Activated naive CD4-positive, alpha-beta T cell treated with anti-CD3 and anti-CD28 coated beads, Interleukin-2, amount 50 U/mL, for 24 hours (primary cell): Measurements from ENCODE around the gene ZNRF3.
A peak's percentile ranks its signal among the peaks of the same experiment; 100 is the strongest.
"Not testable (repeated sequence)": the region's sequence is repeated elsewhere in the genome, so short reads cannot be mapped to it uniquely, and the experiment has no call there.

Source experiments
- H3K27ac Mint-ChIP-seq: one replicate; pipeline ENCODE4 v1.8.0; 2021; ENCODE audit warnings: mild to moderate bottlenecking, mixed read lengths
- H3K27me3 Mint-ChIP-seq: one replicate; pipeline ENCODE4 v1.8.0; 2021; ENCODE audit warnings: mixed read lengths
- H3K36me3 Mint-ChIP-seq: one replicate; pipeline ENCODE4 v1.8.0; 2021; ENCODE audit warnings: mixed read lengths
- H3K4me1 Mint-ChIP-seq: one replicate; pipeline ENCODE4 v1.8.0; 2021; ENCODE audit warnings: mixed read lengths
- H3K4me3 Mint-ChIP-seq: one replicate; pipeline ENCODE4 v1.8.0; 2021; ENCODE audit warnings: mild to moderate bottlenecking, mixed read lengths
- H3K9me3 Mint-ChIP-seq: one replicate; pipeline ENCODE4 v1.8.0; 2021; ENCODE audit warnings: mixed read lengths

ZNRF3 gene

GRCh38 chr22:28894807-28895206, 11.4 kb downstream of the ZNRF3 start:
- no peak overlapping the region for H3K27ac Mint-ChIP-seq
- H3K9me3 Mint-ChIP-seq = no peaks in the 10 kb centered on the region
- no peak overlapping the region for H3K4me3 Mint-ChIP-seq
- H3K36me3 Mint-ChIP-seq = no peaks in the 10 kb centered on the region
- H3K4me1 Mint-ChIP-seq = peaks cover 22% of the 10 kb centered on the region
- no peaks in the 10 kb centered on the region for H3K27me3 Mint-ChIP-seq

GRCh38 chr22:28896611-28897010, 13.2 kb downstream of the ZNRF3 start:
- Mint-ChIP-seq H3K9me3 (no peaks in the 10 kb centered on the region), H3K4me3 (no peak overlapping the region), H3K36me3 (no peaks in the 10 kb centered on the region), H3K4me1 (peaks cover 26% of the 10 kb centered on the region), H3K27ac (no peak overlapping the region), H3K27me3 (no peaks in the 10 kb centered on the region)

GRCh38 chr22:28898233-28898629, 14.9 kb downstream of the ZNRF3 start:
- peaks cover 18% of the 10 kb centered on the region for H3K4me1 Mint-ChIP-seq

DNA sequence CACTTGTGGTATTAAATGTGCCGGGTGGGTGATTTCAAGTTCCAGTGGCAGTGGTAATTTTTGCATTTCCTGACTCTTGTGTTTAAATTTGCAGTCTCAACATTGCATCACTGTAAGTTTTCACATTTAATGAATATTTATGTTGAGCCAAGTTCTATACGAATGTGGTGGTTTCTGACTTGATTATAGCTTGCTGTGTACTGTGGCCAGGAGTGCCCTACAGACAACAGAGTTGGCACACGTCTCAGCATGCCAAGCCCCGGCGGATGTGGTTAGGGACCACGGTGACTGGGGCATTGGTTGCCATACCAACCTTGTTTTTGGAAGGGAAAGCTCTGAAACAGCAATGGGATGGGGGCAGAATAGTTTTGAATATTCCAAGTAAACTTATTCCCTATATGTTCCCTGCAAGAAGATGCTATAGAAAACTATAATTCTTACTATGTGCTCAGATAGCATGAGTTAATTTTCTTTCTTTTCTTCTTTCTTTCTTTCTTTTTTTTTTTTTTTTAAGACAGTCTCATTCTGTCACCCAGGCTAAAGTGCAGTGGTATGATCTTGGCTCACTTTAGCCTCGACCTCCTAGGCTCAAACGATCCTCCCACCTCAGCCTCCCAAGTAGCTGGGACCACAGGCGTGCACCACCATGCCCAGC, 16.0 kb downstream of the ZNRF3 start:
- H3K27ac Mint-ChIP-seq = no peak overlapping the region
- no peaks in the 10 kb centered on the region for H3K36me3 Mint-ChIP-seq
- H3K4me1 Mint-ChIP-seq = peaks cover 18% of the 10 kb centered on the region
- no peaks in the 10 kb centered on the region for H3K9me3 Mint-ChIP-seq
- peak overlapping the region; percentile 40 for H3K4me3 Mint-ChIP-seq
- no peaks in the 10 kb centered on the region for H3K27me3 Mint-ChIP-seq

More at GRCh38 chr22:28898233-28898629, 14.9 kb downstream of the ZNRF3 start:
- Mint-ChIP-seq H3K27me3 (no peaks in the 10 kb centered on the region), H3K27ac (no peak overlapping the region), H3K36me3 (no peaks in the 10 kb centered on the region), H3K4me3 (no peak overlapping the region), H3K9me3 (no peaks in the 10 kb centered on the region)

GRCh38 chr22:28900379-28900925, 17.1 kb downstream of the ZNRF3 start:
- Mint-ChIP-seq H3K36me3 (no peaks in the 10 kb centered on the region), H3K4me1 (peaks cover 18% of the 10 kb centered on the region), H3K27ac (peak overlapping the region; percentile 1), H3K9me3 (no peaks in the 10 kb centered on the region), H3K27me3 (no peaks in the 10 kb centered on the region), H3K4me3 (no peak overlapping the region)

DNA sequence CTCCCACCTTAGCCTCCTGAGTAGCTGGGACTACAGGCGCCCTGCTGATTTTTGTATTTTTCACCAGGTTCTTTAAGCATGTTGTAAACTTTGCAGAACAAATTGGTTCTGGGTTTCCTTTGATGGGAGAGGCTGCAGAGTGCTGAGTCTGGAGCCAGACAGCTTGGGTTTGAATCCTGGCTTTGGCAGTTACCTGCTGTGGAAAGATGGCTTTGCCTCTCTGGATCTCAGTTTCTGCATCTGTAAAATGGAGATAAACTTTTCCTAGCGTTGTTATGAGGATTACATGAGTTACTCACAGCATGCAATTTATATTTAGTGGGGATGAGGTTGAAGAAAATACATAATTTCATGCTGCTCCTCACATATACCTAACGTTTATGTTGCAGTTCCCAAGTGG, 19.1 kb downstream of the ZNRF3 start:
- Mint-ChIP-seq H3K4me1 (peaks cover 22% of the 10 kb centered on the region), H3K27me3 (no peaks in the 10 kb centered on the region), H3K36me3 (peaks cover 2% of the 10 kb centered on the region), H3K4me3 (no peak overlapping the region), H3K27ac (no peak overlapping the region), H3K9me3 (no peaks in the 10 kb centered on the region)

- Mint-ChIP-seq H3K27ac (no peak overlapping the region), H3K27me3 (no peaks in the 10 kb centered on the region), H3K36me3 (peaks cover 2% of the 10 kb centered on the region), H3K9me3 (no peaks in the 10 kb centered on the region), H3K4me3 (no peak overlapping the region), H3K4me1 (peaks cover 27% of the 10 kb centered on the region)
Observed at GRCh38 chr22:28903080-28903479, 19.7 kb downstream of the ZNRF3 start.

GRCh38 chr22:28903729-28904128, 20.4 kb downstream of the ZNRF3 start:
- H3K4me1 Mint-ChIP-seq = peaks cover 31% of the 10 kb centered on the region
- no peak overlapping the region for H3K27ac Mint-ChIP-seq
- H3K36me3 Mint-ChIP-seq = peaks cover 2% of the 10 kb centered on the region
- no peaks in the 10 kb centered on the region for H3K9me3 Mint-ChIP-seq
- no peaks in the 10 kb centered on the region for H3K27me3 Mint-ChIP-seq
- H3K4me3 Mint-ChIP-seq = no peak overlapping the region

DNA sequence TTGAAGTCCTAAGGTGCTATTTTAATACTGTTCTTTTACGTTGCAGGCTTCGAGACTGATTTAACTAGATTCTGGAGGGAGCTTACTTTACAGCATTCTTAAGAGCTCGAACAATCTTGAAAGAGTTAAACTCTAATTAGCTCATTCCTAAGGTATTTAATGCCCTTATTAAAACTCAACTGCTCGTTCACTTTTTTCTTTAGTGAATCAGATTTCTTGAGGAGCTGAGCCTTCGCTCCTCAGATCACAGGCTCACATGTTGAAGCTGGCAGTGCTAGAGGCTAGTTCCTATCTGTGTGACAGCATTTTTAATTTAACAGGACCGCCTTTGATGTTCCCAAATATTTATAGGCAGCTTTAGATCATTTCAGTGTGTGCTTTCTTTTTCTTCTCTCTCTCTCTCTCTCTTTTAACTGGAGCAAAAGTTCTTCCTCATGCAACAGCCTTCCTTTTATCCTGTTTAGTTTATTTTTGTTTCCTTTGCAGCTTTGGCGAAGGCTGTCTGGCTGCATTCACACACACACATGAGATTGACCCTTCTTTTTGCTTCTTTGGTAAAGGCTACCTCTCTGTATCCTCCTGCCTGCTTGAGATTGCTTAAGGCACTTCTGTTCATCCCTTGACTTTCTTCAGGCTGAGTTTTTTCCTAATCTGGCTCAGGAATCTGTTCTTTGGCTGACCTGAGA, 21.0 kb downstream of the ZNRF3 start:
- Mint-ChIP-seq H3K27me3 (no peaks in the 10 kb centered on the region), H3K4me1 (peaks cover 31% of the 10 kb centered on the region), H3K4me3 (no peak overlapping the region)

GRCh38 chr22:28905256-28905832, 22.0 kb downstream of the ZNRF3 start:
- no peaks in the 10 kb centered on the region for H3K27me3 Mint-ChIP-seq
- no peak overlapping the region for H3K27ac Mint-ChIP-seq
- H3K4me3 Mint-ChIP-seq = no peak overlapping the region
- H3K36me3 Mint-ChIP-seq = peaks cover 2% of the 10 kb centered on the region
- no peaks in the 10 kb centered on the region for H3K9me3 Mint-ChIP-seq
- peaks cover 25% of the 10 kb centered on the region for H3K4me1 Mint-ChIP-seq

More for the DNA sequence above, 21.0 kb downstream of the ZNRF3 start:
- H3K36me3 Mint-ChIP-seq = peaks cover 2% of the 10 kb centered on the region
- H3K9me3 Mint-ChIP-seq = no peaks in the 10 kb centered on the region
- no peak overlapping the region for H3K27ac Mint-ChIP-seq

GRCh38 chr22:28906312-28906711, 22.9 kb downstream of the ZNRF3 start:
- Mint-ChIP-seq H3K36me3 (peaks cover 2% of the 10 kb centered on the region), H3K27ac (no peak overlapping the region), H3K9me3 (no peaks in the 10 kb centered on the region), H3K27me3 (no peaks in the 10 kb centered on the region), H3K4me3 (no peak overlapping the region), H3K4me1 (peaks cover 25% of the 10 kb centered on the region)

DNA sequence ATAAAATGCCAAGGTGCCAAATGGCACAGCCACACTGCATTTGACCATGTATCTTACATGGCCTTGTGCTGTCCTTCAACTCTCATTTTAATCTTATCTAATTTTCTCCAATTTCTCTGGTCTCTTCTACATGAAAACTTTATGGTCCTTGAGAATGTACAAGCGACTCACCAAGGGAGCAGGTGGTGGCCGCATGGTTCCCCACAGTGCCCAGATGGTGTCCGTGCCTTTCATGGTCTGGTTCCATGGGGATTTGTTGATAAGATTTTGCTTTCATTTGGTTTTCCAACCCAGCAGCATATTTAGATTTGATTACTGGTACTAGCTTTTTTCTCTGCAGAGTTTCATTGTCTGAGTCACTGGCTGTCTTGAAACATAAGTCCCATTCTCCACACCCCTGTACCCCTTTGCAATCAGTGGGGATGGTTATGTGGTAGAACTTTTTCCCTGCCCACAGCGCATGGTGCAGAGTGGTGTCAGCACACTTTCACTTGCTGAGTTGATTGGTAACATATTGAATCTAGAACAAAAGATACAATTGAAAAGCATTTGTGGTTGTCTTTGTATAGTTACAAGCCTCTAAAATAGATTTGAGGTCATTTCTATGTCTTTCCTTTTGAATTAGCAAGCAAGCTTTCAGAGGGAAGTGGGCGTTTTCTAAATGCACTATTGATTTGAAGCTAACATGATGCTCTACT, 24.1 kb downstream of the ZNRF3 start:
- Mint-ChIP-seq H3K36me3 (peaks cover 2% of the 10 kb centered on the region), H3K27ac (peak overlapping the region; percentile 90), H3K9me3 (no peaks in the 10 kb centered on the region), H3K4me1 (peaks cover 25% of the 10 kb centered on the region), H3K27me3 (no peaks in the 10 kb centered on the region), H3K4me3 (peak overlapping the region; percentile 54)

DNA sequence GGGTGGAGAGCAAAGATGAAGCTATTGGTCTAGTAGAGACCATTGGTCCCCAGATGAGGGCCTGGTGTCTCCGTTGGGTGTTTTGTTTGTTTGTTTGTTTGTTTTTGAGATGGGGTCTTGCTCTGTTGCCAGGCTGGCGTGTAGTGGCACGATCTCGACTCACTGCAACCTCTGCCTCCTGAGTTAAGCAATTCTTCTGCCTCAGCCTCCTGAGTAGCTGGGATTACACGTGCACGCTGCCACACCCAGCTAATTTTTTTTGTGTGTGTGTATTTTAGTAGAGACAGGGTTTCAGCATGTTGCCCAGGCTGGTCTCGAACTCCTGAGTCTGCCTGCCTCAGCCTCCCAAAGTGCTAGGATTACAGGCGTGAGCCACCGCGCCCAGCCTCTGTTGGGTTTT, 25.4 kb downstream of the ZNRF3 start:
- Mint-ChIP-seq H3K4me1 (peaks cover 25% of the 10 kb centered on the region), H3K27ac (peak overlapping the region; percentile 17)
- H3K9me3 Mint-ChIP-seq, H3K36me3 Mint-ChIP-seq, H3K4me3 Mint-ChIP-seq, H3K27me3 Mint-ChIP-seq: not testable (repeated sequence)

DNA sequence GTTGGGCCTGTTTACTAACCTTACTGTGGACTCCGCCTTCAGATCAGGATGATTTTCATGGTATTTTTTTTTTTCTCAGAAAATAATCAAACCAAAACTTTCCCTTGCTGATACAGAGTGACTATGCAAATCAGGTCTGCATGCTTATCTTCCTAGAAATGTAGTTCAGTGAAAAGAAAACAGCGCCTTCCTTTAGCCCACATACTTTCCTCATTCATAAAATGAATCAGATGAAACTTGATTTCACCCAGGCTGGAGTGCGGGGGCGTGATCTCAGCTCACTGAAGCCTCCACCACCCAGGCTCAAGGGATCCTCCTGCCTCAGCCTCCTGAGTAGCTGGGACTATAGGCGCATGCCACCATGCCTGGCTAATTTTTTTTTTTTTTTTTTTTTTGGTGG, 26.0 kb downstream of the ZNRF3 start:
- H3K4me3 Mint-ChIP-seq = no peak overlapping the region
- peaks cover 25% of the 10 kb centered on the region for H3K4me1 Mint-ChIP-seq
- no peaks in the 10 kb centered on the region for H3K27me3 Mint-ChIP-seq
- H3K9me3 Mint-ChIP-seq = no peaks in the 10 kb centered on the region
- H3K27ac Mint-ChIP-seq = peak overlapping the region; percentile 60
- peaks cover 4% of the 10 kb centered on the region for H3K36me3 Mint-ChIP-seq

DNA sequence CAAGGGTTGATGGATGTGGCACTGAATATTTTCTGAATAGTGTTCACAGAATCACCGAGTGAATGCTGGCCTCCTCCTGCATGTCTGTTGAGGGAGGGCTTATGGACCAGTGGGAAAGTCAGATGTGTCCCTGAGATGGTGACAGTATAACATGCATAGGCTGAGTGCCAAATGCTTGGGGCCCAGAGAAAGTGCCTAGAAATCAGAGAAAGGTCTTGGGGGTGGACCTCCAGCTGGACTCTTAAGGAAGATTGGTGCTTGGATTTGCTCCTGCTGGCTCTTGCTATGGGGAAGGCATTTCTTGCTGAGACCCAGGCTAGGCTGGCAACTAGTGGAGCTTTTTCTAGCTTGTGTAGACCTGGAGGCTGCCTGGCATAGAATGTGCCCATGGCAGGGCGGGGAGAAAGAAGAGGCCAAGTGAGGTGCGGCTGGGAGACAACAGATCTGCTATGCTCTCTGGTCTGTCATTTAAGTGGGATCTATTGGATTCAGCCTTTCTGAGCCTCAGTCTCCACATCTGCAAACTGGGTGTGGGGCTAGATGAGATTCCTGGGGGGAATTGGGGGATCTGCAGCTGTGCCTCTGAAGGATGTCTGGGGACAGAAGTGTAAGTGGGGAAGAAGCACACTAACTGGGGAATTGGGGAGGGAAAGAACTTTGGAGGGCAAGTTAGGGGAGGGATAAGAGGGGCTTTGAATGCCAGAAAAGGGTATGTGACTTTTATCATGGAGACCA, 27.4 kb downstream of the ZNRF3 start:
- H3K4me1 Mint-ChIP-seq = peaks cover 25% of the 10 kb centered on the region
- H3K27me3 Mint-ChIP-seq = no peaks in the 10 kb centered on the region
- H3K4me3 Mint-ChIP-seq = no peak overlapping the region
- no peaks in the 10 kb centered on the region for H3K9me3 Mint-ChIP-seq
- peaks cover 4% of the 10 kb centered on the region for H3K36me3 Mint-ChIP-seq
- peak overlapping the region; percentile 43 for H3K27ac Mint-ChIP-seq
